ENCODE results near the gene VPREB3.

The VPREB3 gene

GRCh38 chr22:23783265-23784150 lies 29.3 kb upstream of the VPREB3 start:
- in situ Hi-C loops (cut with MboI; ENCODE audit: low sequenced_read_pairs), result no loop called here

GRCh38 chr22:23782703-23783102 lies 28.5 kb upstream of the VPREB3 start:
- in situ Hi-C loops (cut with MboI; ENCODE audit: low sequenced_read_pairs), result no loop called here

GRCh38 chr22:23782252-23782651 lies 28.0 kb upstream of the VPREB3 start:
- in situ Hi-C loops (cut with MboI; ENCODE audit: low sequenced_read_pairs), result no loop called here

- in situ Hi-C loops (cut with MboI; ENCODE audit: low sequenced_read_pairs), result no loop called here
Measured at GRCh38 chr22:23781511-23782183, 27.4 kb upstream of the VPREB3 start.

- in situ Hi-C loops (cut with MboI; ENCODE audit: low sequenced_read_pairs), result no loop called here
Measured at GRCh38 chr22:23781065-23781464, 26.8 kb upstream of the VPREB3 start.

DNA sequence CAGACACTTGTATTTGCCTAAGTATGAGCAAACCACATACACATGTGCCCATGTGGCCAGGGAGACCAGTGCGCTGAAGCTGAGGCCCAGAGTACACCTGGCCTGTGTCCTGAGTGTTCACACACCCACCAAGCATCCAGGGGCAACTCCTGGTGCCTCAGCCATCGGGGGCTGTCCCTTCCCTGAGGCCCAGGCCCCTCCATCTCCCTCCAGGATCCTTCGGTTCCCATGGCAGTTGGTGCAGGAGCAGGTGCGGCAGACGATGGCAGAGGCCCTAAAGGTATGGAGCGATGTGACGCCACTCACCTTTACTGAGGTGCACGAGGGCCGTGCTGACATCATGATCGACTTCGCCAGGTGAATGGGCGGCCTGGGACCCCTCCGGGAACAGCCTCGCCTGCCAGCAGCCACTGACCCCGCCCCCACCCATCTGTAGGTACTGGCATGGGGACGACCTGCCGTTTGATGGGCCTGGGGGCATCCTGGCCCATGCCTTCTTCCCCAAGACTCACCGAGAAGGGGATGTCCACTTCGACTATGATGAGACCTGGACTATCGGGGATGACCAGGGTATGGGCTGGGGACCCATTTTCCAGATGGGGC lies 26.0 kb upstream of the VPREB3 start:
- in situ Hi-C loops (cut with MboI; ENCODE audit: low sequenced_read_pairs), result no loop called here

GRCh38 chr22:23779731-23780130 lies 25.5 kb upstream of the VPREB3 start:
- in situ Hi-C loops (cut with MboI; ENCODE audit: low sequenced_read_pairs), result no loop called here

GRCh38 chr22:23779083-23779482 lies 24.9 kb upstream of the VPREB3 start:
- in situ Hi-C loops (cut with MboI; ENCODE audit: low sequenced_read_pairs), result no loop called here

- in situ Hi-C loops (cut with MboI; ENCODE audit: low sequenced_read_pairs), result no loop called here
Measured at GRCh38 chr22:23778577-23778900, 24.3 kb upstream of the VPREB3 start.

DNA sequence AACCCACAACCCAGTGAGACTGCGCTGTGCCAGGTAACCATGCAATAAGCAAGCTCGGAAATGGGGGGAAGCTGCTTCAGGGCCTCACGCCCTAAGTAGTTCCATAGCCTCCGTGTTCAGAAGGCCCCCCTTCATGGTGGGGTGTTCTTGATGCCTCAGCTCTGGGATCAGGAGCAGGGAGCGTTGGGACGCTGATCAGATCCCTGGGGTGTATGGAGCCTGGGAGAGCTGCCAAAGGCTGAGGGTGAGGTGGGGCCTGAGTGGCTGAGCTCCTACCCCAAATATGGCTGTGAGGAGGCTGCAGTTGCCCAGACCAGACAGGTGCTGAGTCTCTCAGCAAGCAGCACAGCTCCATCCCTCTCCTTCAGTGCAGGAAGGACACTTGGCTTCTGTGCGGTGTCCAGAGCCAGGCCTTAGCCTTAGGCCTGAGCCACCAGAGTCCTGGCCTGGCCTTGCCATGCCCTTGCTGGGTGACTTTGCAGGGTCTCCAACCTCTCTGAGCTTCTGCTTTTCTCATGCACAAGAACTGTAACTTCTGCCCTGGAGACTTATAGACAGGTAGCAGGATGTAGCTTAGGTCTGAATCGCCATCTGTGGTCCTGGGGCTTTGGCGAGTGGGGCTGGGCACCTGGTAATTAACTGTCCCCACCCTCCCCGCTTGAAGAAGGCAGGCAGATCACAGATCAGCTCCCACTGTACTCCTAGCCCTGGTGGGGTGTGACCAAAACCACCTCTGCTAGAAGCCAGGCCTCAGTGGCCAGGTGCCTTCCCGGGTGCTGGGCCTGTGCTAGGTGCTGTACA lies 23.8 kb upstream of the VPREB3 start:
- in situ Hi-C loops (cut with MboI; ENCODE audit: low sequenced_read_pairs), result no loop called here

- in situ Hi-C loops (cut with MboI; ENCODE audit: low sequenced_read_pairs), result no loop called here
Measured at GRCh38 chr22:23775779-23776375, 21.7 kb upstream of the VPREB3 start.

GRCh38 chr22:23774922-23775436 lies 20.8 kb upstream of the VPREB3 start:
- in situ Hi-C loops (cut with MboI; ENCODE audit: low sequenced_read_pairs), result no loop called here

- in situ Hi-C loops (cut with MboI; ENCODE audit: low sequenced_read_pairs), result no loop called here
Measured at GRCh38 chr22:23774114-23774921, 20.1 kb upstream of the VPREB3 start.

- in situ Hi-C loops (cut with MboI; ENCODE audit: low sequenced_read_pairs), result no loop called here
Measured at GRCh38 chr22:23773483-23774113, 19.4 kb upstream of the VPREB3 start.

DNA sequence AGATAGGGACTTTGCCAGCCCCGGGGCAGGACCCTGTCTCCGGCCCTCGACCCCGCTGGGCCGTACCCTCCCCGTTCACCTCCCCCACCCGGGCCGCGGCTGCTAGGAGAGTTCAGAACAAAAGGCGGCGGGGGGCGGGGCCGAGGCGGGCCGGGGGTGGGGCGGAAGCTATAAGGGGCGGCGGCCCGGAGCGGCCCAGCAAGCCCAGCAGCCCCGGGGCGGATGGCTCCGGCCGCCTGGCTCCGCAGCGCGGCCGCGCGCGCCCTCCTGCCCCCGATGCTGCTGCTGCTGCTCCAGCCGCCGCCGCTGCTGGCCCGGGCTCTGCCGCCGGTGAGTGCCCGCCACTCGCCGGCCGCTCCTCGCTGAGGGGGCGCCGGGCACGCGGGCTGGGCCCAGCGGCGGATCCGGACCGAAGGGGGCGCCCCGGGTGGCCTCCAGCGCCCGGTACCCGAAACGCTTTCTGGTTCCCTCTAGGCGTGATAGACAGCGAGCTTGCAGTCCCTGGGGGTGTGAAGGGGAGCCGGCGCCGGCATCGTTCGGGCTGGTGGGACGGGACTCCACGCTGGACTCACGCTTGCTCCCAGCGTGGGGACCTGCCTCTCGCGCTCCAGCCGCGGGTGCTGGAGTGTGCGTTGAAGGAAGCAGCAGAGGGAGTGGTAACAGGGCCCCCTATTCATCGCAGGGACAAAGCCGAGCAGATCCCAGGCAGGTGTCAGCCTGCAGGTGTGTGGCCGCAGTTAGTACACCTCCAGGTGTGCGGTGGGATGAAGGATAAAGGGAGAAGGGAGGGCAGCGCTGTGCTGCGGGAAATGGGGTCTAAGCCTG lies 18.6 kb upstream of the VPREB3 start, which contains the start of gene MMP11:
TSS of gene MMP11 (plus strand) at position 201 of the 825 bp plus-strand sequence. CDS start at position 223, 22 bp downstream.
- in situ Hi-C loops (cut with MboI; ENCODE audit: low sequenced_read_pairs), result no loop called here

DNA sequence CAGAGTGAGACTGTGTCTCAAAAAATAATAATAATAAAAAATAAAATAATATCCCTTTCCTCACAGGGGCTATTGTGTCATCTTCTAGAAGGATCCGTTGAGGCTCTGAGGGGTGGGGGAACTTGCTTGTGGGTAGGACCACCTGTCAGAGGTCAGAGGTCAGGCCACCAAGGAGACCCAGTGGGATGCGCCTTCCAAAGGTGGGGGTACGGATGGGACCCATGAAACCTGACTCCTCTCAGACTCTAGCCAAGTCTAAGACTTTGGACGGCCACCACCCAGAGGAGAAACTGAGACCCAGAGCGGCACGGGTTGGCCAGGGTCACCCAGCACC lies 18.1 kb upstream of the VPREB3 start:
- in situ Hi-C loops (cut with MboI; ENCODE audit: low sequenced_read_pairs), result no loop called here

DNA sequence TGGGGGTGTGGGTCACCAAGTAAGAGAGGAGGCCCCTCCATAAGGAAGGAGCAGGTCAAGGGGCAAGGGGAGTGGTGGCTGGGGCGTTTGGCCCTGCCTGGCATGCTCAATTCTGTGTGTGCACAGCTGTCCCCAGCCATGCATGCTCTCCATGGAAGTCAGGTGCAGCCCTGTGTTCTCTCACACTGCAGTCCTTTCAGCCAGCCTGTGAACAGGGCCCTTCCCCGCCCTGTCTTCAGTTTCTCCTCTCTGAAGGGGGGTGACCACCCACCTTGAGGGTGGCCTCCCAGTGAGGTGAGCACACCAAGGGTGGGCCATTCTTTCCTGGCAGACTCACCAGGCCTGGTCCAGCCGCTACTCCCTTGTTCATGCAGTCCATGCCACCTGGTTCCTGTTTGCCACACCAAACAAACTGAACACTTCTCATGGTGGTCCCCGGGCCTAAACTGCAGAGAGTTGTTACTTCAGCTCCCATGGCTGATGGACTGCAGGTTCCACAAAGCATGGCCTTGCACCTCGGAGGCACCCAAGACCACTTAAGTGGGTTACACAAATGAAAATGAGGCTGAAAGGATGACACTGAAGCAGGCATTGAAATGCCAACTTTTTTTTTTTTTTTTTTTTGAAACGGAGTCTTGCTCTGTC lies 15.2 kb upstream of the VPREB3 start:
- in situ Hi-C loops (cut with MboI; ENCODE audit: low sequenced_read_pairs), result no loop called here
